ACC112 (cell line): ENCODE data around the gene ROR1.

Source experiments
- H2AFZ ChIP-seq: fragments of 200-600 bp; sonication (generic); one replicate; pipeline ENCODE4 v1.6.0; 2017; ENCODE audit warnings: antibody characterized with exemption, low read length; ENCODE audit not compliant: unreplicated experiment
- H3K27ac ChIP-seq: fragments of 200-600 bp; sonication (generic); 2 replicates; pipeline ENCODE4 v1.5.1; 2014; ENCODE audit warnings: low read depth, mild to moderate bottlenecking, antibody characterized with exemption, low read length, moderate library complexity
- H3K27me3 ChIP-seq: fragments of 200-600 bp; sonication (generic); 2 replicates; pipeline ENCODE4 v1.6.1; 2014; ENCODE audit warnings: mild to moderate bottlenecking, antibody characterized with exemption, low read length, moderate library complexity, mixed read lengths; ENCODE audit not compliant: insufficient read depth
- H3K36me3 ChIP-seq: fragments of 200-600 bp; sonication (generic); 2 replicates; pipeline ENCODE4 v1.6.1; 2016; ENCODE audit warnings: mild to moderate bottlenecking, antibody characterized with exemption, low read length, moderate library complexity, mixed read lengths; ENCODE audit not compliant: insufficient read depth
- H3K4me1 ChIP-seq: fragments of 200-600 bp; sonication (generic); one replicate; pipeline ENCODE4 v1.6.1; 2016; ENCODE audit warnings: low read length, mixed read lengths; ENCODE audit not compliant: insufficient read depth, unreplicated experiment, control insufficient read depth
- H3K4me3 ChIP-seq: fragments of 200-600 bp; sonication (generic); 2 replicates; pipeline ENCODE4 v1.5.1; 2014; ENCODE audit warnings: mild to moderate bottlenecking, low read depth, low read length
- H3K79me2 ChIP-seq: fragments of 200-600 bp; sonication (generic); one replicate; pipeline ENCODE4 v1.6.0; 2016; ENCODE audit warnings: low read length; ENCODE audit not compliant: control insufficient read depth, unreplicated experiment, insufficient read depth

Gene ROR1

GRCh38 chr1:63935143-63935542, 161.3 kb downstream of the ROR1 start:
- Histone ChIP-seq H2AFZ (no peak overlapping the region), H3K27me3 (no peaks in the 10 kb centered on the region), H3K27ac (no peak overlapping the region), H3K79me2 (peaks cover 19% of the 10 kb centered on the region), H3K4me1 (peaks cover 5% of the 10 kb centered on the region), H3K36me3 (no peaks in the 10 kb centered on the region), H3K4me3 (no peak overlapping the region)

GRCh38 chr1:63935553-63935952, 161.7 kb downstream of the ROR1 start:
- Histone ChIP-seq H3K27ac (no peak overlapping the region), H3K27me3 (no peaks in the 10 kb centered on the region), H3K79me2 (peaks cover 15% of the 10 kb centered on the region)

GRCh38 chr1:63936276-63936675, 162.5 kb downstream of the ROR1 start:
- H3K4me3 ChIP-seq, result no peak overlapping the region
- H2AFZ ChIP-seq, result no peak overlapping the region
- H3K79me2 ChIP-seq, result peaks cover 14% of the 10 kb centered on the region
- no peaks in the 10 kb centered on the region for H3K27me3 ChIP-seq
- no peak overlapping the region for H3K27ac ChIP-seq
- peaks cover 2% of the 10 kb centered on the region for H3K4me1 ChIP-seq
- H3K36me3 ChIP-seq, result no peaks in the 10 kb centered on the region

More at GRCh38 chr1:63935553-63935952, 161.7 kb downstream of the ROR1 start:
- H3K4me1 ChIP-seq, result peaks cover 5% of the 10 kb centered on the region
- H3K4me3 ChIP-seq, result no peak overlapping the region
- H2AFZ ChIP-seq, result no peak overlapping the region
- H3K36me3 ChIP-seq, result no peaks in the 10 kb centered on the region

- Histone ChIP-seq H3K27me3 (no peaks in the 10 kb centered on the region), H3K4me3 (no peak overlapping the region), H3K4me1 (no peaks in the 10 kb centered on the region), H3K27ac (no peak overlapping the region), H2AFZ (no peak overlapping the region), H3K36me3 (no peaks in the 10 kb centered on the region), H3K79me2 (peaks cover 14% of the 10 kb centered on the region)
Measured at GRCh38 chr1:63936801-63937200, 163.0 kb downstream of the ROR1 start.

- H3K27ac ChIP-seq, result no peak overlapping the region
- no peaks in the 10 kb centered on the region for H3K27me3 ChIP-seq
- no peak overlapping the region for H2AFZ ChIP-seq
- H3K4me3 ChIP-seq, result no peak overlapping the region
- H3K79me2 ChIP-seq, result peaks cover 10% of the 10 kb centered on the region
- no peaks in the 10 kb centered on the region for H3K4me1 ChIP-seq
- no peaks in the 10 kb centered on the region for H3K36me3 ChIP-seq
Measured at GRCh38 chr1:63937461-63938022, 163.7 kb downstream of the ROR1 start.

GRCh38 chr1:63940440-63940839, 166.6 kb downstream of the ROR1 start:
- H3K79me2 ChIP-seq, result peaks cover 6% of the 10 kb centered on the region
- no peak overlapping the region for H2AFZ ChIP-seq
- H3K27ac ChIP-seq, result no peak overlapping the region
- H3K36me3 ChIP-seq, result no peaks in the 10 kb centered on the region
- H3K4me3 ChIP-seq, result no peak overlapping the region
- H3K4me1 ChIP-seq, result no peaks in the 10 kb centered on the region
- no peaks in the 10 kb centered on the region for H3K27me3 ChIP-seq

GRCh38 chr1:63943393-63943792, 169.6 kb downstream of the ROR1 start:
- Histone ChIP-seq H2AFZ (no peak overlapping the region), H3K4me3 (no peak overlapping the region), H3K36me3 (no peaks in the 10 kb centered on the region), H3K27me3 (no peaks in the 10 kb centered on the region), H3K27ac (no peak overlapping the region), H3K4me1 (peaks cover 11% of the 10 kb centered on the region), H3K79me2 (no peaks in the 10 kb centered on the region)

GRCh38 chr1:63945943-63946342, 172.1 kb downstream of the ROR1 start:
- Histone ChIP-seq H3K4me1 (peaks cover 31% of the 10 kb centered on the region), H3K36me3 (no peaks in the 10 kb centered on the region), H3K27me3 (no peaks in the 10 kb centered on the region), H2AFZ (no peak overlapping the region), H3K4me3 (no peak overlapping the region), H3K79me2 (peaks cover 4% of the 10 kb centered on the region), H3K27ac (no peak overlapping the region)

- Histone ChIP-seq H3K36me3 (no peaks in the 10 kb centered on the region), H3K4me3 (no peak overlapping the region), H3K79me2 (peaks cover 4% of the 10 kb centered on the region), H3K27ac (no peak overlapping the region), H2AFZ (no peak overlapping the region), H3K4me1 (peaks cover 39% of the 10 kb centered on the region), H3K27me3 (no peaks in the 10 kb centered on the region)
Measured at GRCh38 chr1:63946866-63947491, 173.2 kb downstream of the ROR1 start.

GRCh38 chr1:63947904-63948303, 174.1 kb downstream of the ROR1 start:
- Histone ChIP-seq H3K36me3 (no peaks in the 10 kb centered on the region), H3K27ac (no peak overlapping the region), H3K4me1 (peaks cover 39% of the 10 kb centered on the region), H3K27me3 (no peaks in the 10 kb centered on the region), H3K4me3 (no peak overlapping the region), H2AFZ (no peak overlapping the region), H3K79me2 (peaks cover 4% of the 10 kb centered on the region)

- Histone ChIP-seq H3K79me2 (peaks cover 4% of the 10 kb centered on the region), H2AFZ (peak overlapping the region; percentile 57), H3K27me3 (no peaks in the 10 kb centered on the region), H3K4me3 (peak overlapping the region; percentile 56), H3K36me3 (no peaks in the 10 kb centered on the region; the same call in 1 of the 2 replicates), H3K4me1 (peaks cover 39% of the 10 kb centered on the region), H3K27ac (peak overlapping the region; percentile 83)
Measured at GRCh38 chr1:63950023-63950422, 176.2 kb downstream of the ROR1 start.
